Measurements from ENCODE around the gene TBC1D10B.
"Not testable (repeated sequence)": the region's sequence is repeated elsewhere in the genome, so short reads cannot be mapped to it uniquely, and the experiment has no call there.

DNA sequence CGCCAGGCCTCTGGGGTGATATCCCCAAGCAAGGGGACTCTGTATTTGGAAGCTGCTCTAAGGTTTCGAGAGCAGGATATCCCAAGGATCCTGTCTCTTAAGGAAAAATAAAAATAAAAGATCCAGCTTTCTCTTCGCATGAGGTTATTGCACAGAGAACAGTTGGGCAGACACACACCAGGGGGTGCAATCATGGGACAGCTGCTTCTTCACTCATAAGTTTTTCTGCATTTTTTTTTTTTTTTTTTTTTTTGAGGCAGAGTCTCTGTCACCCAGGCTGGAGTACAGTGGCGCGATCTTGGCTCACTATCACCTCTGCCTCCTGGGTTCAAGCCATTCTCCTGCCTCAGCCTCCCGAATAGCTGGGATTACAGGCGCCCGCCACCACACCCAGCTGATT is 28.3 kb downstream of the TBC1D10B start:
- TF ChIP-seq, protein P1, sequence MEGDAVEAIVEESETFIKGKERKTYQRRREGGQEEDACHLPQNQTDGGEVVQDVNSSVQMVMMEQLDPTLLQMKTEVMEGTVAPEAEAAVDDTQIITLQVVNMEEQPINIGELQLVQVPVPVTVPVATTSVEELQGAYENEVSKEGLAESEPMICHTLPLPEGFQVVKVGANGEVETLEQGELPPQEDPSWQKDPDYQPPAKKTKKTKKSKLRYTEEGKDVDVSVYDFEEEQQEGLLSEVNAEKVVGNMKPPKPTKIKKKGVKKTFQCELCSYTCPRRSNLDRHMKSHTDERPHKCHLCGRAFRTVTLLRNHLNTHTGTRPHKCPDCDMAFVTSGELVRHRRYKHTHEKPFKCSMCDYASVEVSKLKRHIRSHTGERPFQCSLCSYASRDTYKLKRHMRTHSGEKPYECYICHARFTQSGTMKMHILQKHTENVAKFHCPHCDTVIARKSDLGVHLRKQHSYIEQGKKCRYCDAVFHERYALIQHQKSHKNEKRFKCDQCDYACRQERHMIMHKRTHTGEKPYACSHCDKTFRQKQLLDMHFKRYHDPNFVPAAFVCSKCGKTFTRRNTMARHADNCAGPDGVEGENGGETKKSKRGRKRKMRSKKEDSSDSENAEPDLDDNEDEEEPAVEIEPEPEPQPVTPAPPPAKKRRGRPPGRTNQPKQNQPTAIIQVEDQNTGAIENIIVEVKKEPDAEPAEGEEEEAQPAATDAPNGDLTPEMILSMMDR (IDR thresholded peaks at IDR 0.05 in 2 of 3, conservative IDR thresholded peaks at IDR 0.05 in 1 of 3; ENCODE audit: insufficient read depth in 2 of 3, low read depth in 1 of 3, low read length in 3 of 3) = 0 out of 6 replicates have a peak, but pooled peaks of 1 of the 3 experiments have one; percentile 14
- not testable (repeated sequence) for TF ChIP-seq POLR2AphosphoS5 (IDR thresholded peaks at IDR 0.05; ENCODE audit: control insufficient read depth, insufficient read depth, low read depth, low read length); JUNB (CRISPR knock-in tag; conservative IDR thresholded peaks at IDR 0.05); POLR2A (conservative IDR thresholded peaks at IDR 0.05); EP300 (IDR thresholded peaks at IDR 0.05; ENCODE audit: low read length); EZH2 (IDR thresholded peaks at IDR 0.05; ENCODE audit: borderline replicate concordance, low read depth, low read length); ZNF124 (CRISPR knock-in tag; IDR thresholded peaks at IDR 0.05)
- TF ChIP-seq, protein P2, sequence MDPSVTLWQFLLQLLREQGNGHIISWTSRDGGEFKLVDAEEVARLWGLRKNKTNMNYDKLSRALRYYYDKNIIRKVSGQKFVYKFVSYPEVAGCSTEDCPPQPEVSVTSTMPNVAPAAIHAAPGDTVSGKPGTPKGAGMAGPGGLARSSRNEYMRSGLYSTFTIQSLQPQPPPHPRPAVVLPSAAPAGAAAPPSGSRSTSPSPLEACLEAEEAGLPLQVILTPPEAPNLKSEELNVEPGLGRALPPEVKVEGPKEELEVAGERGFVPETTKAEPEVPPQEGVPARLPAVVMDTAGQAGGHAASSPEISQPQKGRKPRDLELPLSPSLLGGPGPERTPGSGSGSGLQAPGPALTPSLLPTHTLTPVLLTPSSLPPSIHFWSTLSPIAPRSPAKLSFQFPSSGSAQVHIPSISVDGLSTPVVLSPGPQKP (CRISPR knock-in tag; IDR thresholded peaks at IDR 0.05) = not testable (repeated sequence)
- TF ChIP-seq, protein P3, sequence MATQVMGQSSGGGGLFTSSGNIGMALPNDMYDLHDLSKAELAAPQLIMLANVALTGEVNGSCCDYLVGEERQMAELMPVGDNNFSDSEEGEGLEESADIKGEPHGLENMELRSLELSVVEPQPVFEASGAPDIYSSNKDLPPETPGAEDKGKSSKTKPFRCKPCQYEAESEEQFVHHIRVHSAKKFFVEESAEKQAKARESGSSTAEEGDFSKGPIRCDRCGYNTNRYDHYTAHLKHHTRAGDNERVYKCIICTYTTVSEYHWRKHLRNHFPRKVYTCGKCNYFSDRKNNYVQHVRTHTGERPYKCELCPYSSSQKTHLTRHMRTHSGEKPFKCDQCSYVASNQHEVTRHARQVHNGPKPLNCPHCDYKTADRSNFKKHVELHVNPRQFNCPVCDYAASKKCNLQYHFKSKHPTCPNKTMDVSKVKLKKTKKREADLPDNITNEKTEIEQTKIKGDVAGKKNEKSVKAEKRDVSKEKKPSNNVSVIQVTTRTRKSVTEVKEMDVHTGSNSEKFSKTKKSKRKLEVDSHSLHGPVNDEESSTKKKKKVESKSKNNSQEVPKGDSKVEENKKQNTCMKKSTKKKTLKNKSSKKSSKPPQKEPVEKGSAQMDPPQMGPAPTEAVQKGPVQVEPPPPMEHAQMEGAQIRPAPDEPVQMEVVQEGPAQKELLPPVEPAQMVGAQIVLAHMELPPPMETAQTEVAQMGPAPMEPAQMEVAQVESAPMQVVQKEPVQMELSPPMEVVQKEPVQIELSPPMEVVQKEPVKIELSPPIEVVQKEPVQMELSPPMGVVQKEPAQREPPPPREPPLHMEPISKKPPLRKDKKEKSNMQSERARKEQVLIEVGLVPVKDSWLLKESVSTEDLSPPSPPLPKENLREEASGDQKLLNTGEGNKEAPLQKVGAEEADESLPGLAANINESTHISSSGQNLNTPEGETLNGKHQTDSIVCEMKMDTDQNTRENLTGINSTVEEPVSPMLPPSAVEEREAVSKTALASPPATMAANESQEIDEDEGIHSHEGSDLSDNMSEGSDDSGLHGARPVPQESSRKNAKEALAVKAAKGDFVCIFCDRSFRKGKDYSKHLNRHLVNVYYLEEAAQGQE (IDR thresholded peaks at IDR 0.05; ENCODE audit: borderline replicate concordance) = not testable (repeated sequence)
- TF ChIP-seq, protein P3 (CRISPR knock-in tag; IDR thresholded peaks at IDR 0.05; ENCODE audit: low read depth) = not testable (repeated sequence)
- TF ChIP-seq, protein P4, sequence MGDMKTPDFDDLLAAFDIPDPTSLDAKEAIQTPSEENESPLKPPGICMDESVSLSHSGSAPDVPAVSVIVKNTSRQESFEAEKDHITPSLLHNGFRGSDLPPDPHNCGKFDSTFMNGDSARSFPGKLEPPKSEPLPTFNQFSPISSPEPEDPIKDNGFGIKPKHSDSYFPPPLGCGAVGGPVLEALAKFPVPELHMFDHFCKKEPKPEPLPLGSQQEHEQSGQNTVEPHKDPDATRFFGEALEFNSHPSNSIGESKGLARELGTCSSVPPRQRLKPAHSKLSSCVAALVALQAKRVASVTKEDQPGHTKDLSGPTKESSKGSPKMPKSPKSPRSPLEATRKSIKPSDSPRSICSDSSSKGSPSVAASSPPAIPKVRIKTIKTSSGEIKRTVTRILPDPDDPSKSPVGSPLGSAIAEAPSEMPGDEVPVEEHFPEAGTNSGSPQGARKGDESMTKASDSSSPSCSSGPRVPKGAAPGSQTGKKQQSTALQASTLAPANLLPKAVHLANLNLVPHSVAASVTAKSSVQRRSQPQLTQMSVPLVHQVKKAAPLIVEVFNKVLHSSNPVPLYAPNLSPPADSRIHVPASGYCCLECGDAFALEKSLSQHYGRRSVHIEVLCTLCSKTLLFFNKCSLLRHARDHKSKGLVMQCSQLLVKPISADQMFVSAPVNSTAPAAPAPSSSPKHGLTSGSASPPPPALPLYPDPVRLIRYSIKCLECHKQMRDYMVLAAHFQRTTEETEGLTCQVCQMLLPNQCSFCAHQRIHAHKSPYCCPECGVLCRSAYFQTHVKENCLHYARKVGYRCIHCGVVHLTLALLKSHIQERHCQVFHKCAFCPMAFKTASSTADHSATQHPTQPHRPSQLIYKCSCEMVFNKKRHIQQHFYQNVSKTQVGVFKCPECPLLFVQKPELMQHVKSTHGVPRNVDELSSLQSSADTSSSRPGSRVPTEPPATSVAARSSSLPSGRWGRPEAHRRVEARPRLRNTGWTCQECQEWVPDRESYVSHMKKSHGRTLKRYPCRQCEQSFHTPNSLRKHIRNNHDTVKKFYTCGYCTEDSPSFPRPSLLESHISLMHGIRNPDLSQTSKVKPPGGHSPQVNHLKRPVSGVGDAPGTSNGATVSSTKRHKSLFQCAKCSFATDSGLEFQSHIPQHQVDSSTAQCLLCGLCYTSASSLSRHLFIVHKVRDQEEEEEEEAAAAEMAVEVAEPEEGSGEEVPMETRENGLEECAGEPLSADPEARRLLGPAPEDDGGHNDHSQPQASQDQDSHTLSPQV (IDR thresholded peaks at IDR 0.05) = not testable (repeated sequence)

All from K562 (cell line).